NCI-H2029 (cell line): ENCODE results near the gene DPYSL4.
A peak's percentile ranks its signal among the peaks of the same experiment; 100 is the strongest.
"Not testable (repeated sequence)": the region's sequence is repeated elsewhere in the genome, so short reads cannot be mapped to it uniquely, and the experiment has no call there.

Experiments used
- DNase-seq: peaks from one replicate; lab custom pipeline; 2025; lab: John Stamatoyannopoulos, UW

Gene DPYSL4

DNA sequence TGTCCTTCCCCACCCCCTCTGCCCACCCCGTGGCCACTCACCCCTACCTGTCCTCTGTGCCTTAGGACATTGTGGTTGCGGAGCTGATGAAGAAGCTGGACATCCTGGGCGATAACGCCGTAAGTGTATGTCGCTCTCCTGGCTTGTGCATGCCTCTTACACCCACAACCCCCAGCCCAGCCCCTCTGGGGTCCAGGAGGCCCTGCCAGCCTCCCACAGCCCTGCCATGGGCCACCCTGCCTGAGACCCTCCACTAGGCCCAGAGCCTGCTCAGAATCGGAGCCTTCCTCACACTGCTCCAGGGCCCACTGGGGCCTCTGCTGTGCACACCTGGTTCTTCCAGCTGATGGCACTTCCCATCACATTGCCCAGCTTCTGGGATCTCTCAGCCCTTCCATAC is 36.8 kb upstream of the DPYSL4 start:
- DNase-seq = no peak

DNA sequence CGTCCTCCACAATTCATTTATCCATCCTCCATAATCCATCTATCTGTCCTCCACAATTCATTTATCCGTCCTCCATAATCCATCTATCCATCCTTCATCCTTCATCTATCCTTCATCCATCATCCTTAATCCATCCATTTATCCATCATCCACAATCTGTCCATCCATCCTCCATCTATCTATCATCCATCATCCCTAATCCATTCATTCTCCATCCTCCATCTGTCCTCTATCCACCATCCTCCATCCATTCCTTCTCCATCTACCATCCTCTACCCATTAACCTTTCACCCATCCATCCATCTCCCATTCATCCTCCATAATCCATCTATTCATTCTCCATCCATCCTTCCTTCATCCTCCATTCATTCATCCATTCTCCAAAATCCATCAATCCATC is 36.0 kb upstream of the DPYSL4 start:
- DNase-seq = no peak

DNA sequence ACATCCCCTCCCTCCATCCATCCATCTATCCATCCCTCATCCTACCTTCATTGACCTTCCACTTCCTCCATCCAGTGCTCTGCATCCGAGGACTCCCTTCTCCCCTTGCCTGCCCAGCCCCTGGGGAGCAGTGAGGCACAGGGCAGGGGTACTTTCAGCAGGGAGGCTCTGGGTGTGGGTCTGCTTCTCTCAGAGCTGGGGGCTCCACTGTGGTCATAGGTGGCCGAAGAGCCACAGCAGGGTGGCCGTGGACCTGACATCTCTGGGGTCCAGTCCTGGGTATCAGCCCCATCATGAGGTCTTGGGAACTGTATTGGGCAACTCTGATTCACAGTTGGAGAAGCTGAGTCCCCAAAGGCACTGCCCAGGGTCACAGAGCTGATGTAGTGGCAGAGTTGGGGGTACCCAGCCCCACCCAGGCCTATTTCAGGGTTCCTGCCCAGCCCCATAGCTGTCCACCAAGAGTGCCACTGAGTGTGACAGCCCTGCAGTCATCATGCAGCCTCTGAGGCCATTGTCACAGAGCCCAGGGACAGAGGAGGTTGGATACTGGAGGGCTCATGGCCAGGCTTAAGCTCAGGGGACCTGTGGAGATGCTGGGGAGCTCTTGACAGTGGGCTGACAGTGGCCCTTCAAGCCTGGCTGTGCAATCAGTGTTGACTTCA is 35.3 kb upstream of the DPYSL4 start:
- no peak for DNase-seq

DNA sequence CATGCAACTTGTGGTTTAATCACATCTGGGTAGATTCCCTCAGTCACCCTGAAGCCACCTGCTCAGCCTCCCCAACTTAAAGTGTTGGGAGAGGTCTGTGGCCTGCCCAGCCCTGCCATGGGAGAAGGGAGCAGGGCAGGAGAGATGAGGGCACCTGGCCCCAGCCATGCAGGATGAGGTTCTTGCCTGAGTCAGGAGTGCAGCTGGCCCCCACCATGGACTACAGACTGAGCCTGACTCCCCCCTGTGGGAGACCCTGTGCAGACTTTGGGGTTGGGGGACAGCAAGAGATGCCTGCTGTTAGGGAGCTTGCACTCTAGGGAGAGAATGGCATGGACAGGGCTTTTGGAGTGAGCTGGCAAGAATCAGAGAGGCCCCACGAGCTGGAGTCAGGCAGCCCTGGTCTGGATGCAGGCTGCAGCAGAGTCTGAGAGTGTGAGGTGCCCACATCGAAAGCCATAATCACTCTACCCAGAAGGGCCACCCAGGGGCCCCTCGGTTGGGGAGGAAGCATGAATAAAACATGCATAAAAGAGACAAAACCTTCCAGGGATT is 34.7 kb upstream of the DPYSL4 start:
- no peak for DNase-seq

DNA sequence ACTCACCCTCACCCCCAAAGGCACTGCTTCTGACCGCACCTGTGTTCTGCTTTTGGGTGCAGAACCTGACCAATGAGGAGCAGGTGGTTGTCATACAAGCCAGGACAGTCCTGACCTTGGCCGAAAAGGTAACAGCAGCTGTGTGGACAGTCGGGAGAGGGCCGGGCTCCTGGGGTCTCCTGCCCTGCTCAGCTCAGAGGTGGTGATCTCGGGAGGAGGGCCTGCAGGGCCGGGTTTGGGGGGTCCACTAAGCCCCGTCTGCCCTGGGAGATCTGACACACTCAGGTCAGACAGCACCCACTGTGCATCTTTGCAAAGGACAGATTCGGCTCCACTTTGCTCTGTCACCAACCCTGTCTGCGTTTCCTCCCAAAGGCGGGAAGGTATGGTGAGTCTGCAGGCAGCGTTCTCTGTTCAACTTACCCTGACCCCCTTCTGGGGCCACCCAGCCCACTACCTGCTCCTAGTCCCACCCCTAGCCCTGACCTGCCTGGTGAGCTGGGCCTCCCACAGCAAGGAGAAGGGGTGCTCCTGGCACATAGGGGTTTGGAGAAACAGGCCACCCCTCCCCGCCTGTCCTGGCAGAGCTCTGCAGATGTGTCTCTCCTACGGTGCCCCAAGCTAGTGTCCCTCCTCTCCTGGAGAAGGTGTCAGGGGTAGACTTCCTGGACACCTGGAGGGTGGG is 33.7 kb upstream of the DPYSL4 start:
- no peak for DNase-seq

DNA sequence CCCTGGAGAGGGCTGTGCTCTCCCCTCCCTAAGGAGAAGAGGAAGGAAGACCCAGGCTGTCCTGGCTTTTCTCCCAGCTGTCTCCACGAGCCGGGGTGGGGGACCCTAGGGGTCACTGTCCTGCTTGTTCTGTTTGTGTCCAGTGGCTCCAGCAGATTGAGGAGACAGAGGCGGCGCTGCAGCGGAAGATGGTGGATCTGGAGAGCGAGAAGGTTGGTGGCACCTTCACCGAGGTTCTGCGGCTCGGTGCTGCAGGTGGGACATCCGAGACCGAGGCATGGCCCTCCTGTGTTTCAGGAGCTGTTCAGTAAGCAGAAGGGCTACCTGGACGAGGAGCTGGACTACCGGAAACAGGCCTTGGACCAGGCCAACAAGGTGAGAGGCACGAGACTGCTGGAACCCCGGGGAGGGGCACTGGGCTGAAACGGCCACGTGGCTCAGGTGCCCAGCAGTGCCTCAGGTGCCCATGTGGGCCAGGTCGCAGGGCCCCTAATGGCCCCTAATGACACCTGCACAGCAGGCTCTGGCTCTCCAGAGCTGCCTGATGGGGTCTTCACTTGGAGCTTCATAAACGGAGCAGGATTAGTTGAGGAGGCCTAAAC is 33.0 kb upstream of the DPYSL4 start:
- DNase-seq = no peak

DNA sequence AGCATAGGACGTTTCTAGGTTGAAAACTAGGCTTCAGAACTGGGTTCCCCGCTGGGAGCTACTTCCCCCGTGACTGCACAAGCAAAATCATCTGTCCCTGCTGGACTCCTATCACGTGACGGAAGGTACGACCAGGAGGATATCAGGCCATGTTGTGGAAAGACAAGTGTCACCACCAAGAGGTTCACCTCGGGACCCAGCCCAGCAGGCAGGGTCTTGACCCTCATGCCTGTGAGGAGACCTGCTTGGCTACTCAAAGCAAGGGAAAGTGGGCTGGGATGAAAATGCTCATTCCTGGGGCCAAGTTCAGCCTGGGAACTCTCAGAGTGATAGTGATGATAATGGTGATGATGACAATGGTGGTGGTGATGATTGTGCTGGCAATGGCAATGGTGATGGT is 32.3 kb upstream of the DPYSL4 start:
- DNase-seq = no peak

DNA sequence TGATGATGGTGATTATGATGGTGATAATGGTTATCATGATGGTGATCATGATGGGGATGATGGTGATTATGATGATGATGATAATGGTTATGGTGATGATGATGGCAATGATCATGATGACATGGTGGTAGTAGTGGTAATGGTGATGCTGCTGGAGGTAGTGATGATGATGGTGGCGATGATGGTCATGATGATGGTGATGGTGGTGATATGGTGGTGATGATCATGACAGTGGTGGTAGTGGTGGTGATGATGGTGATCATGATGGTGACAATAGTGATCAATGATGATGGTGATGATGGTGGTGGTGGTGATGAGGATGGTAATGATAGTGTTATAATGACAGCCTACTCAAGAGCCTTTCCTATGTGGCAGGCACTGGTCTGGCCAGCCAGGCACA is 31.8 kb upstream of the DPYSL4 start:
- DNase-seq = no peak

DNA sequence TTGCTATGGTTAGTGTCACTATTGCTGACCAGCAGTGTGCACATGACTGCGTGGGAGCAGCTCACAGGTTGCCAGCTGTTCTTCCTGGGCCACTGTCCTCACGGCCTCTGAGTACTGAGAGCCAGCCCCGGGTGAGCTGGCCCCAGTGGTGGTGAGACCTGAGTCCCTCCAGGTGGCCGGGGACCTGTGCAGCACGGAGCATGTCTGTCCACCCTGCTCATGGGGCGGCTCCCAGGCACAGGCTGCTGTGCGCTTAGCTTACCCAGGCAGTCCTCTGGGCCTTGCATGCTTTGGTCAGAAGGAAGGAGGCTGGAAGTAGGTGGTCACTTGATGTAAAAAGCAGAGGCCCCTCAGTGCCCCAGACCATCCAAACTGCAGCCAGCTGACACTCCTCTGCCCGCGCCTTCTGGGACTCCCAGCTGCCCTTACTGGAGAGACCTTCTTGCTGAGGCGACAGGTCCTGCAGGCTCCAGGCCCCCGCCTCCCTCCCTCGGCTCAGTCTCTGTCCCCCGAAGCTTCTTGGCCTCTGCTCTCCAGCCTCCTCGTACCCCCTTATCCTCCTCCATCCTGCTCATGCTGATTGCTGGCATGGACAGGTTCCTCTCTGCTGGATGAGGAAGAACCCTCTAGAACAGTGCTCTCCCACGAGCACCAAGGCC is 30.9 kb upstream of the DPYSL4 start:
- no peak for DNase-seq

DNA sequence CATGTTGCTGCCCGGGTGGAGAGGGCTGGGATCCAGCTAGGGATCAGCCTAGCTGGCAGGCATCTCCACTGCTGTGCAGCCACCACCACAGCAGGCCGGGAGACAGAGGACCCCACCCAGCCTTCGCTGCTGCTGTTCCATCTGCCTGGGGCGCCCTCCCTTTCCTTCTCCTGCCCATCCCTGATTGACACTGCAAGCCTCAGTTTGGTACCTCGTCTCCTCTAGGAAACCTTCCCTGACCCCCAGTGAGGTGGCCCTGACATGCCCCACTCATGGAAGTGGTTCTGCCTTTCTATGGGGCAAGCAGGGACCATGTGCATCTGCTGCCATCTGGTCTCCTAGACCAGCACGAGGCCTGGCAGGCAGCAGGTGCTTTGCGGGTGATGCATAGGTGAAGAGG is 30.4 kb upstream of the DPYSL4 start:
- DNase-seq = no peak

DNA sequence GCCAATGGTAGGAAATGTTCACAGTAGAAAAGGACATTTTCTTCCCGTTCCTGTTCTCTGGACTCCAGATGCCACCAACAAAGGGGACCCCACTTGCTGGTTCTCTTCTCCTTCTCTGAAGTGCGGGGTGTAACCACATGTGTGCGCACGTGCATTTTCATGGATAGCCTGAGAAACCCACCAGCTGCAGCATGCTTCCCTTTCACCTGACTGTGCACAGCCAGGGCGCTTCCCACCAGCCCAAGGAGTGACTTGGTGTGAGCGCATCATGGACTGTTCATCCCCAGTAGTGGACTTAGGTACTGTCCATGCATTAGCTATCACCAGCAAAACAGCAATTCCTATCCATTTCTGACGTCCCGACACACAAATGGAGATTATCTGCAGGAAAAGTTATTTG is 29.6 kb upstream of the DPYSL4 start:
- DNase-seq = no peak

DNA sequence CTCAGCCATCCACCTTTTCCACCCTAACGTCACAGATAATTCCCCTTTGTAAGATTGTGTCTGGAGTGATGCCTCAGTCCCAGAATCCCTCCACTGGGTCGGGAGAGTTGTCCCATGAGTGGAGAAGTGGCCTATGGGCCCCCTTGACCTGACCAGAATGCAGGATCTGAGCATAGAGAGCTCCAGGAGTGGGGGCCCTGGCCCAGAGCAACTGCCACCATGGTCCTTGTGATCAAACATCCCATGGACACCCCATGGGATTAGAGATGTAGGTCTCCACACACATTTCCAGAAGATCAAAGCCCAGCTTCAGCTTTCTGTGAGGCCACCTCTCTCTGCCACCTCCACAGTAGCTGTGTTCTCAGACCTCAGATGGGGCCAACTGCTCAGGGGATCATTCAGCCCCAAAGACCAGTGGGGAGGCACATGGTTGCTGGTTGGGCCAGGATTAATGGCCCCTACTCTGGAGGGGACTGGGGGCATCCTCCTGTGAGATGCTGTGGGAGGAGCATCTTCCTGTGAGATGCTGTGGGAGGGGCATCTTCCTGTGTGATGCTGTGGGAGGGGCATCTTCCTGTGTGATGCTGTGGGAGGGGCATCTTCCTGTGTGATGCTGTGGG is 28.5 kb upstream of the DPYSL4 start:
- DNase-seq = no peak

DNA sequence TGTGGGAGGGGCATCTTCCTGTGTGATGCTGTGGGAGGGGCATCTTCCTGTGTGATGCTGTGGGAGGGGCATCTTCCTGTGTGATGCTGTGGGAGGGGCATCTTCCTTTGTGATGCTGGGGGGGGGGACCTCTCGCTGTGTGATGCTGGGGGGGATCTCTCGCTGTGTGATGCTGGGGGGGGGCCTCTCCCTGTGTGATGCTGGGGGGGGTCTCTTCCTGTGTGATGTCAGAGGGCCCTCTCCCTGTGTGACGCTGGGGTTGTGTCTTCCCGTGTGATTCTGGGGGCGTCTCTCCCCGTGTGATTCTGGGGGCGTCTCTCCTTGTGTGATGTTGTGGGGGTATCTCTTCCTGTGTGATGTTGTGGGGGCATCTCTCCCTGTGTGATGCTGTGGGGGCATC is 27.9 kb upstream of the DPYSL4 start:
- DNase-seq = no peak

DNA sequence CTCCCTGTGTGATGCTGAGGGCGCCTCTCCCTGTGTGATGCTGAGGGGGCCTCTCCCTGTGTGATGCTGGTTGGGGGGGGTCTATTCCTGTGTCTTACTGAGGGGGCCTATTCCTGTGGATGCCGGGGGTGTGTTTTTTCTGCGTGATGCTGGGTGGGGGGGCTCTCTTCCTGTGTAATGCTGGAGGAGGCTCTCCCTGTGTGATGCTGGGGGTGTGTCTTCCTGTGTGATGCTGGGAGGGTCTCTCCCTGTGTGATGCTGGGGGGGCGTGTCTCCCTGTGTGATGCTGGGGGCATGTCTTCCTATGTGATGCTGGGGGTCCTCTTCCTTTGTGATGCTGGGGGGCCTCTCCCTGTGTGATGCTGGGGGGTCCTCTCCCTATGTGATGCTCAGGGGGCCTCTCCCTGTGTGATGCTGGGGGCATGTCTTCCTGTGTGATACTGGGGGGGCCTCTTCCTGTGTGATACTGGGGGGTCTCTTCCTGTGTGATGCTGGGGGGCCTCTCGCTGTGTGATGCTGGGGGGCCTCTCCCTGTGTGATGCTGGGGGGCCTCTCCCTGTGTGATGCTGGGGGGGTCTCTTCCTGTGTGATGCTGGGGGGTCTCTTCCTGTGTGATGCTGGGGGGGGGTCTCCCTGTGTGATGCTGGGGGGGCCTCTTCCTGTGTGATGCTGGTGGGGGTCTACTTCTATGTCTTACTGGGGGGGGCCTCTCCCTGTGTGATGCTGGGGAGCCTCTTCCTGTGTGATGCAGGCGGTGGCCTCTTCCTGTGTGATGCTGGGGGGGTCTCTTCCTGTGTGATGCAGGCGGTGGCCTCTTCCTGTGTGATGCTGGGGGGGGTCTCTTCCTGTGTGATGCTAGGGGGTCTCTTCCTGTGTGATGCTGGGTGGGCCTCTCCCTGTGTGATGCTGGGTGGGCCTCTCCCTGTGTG is 27.2 kb upstream of the DPYSL4 start:
- not testable (repeated sequence) for DNase-seq

DNA sequence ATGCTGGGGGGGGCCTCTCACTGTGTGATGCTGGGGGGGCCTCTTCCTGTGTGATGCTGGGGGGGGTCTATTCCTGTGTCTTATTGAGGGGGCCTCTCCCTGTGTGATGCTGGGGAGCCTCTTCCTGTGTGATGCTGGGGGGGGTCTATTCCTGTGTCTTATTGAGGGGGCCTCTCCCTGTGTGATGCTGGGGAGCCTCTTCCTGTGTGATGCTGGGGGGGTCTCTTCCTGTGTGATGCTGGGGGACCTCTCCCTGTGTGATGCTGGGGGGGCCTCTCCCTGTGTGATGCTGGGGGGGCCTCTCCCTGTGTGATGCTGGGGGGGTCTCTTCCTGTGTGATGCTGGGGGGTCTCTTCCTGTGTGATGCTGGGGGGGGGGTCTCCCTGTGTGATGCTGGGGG is 26.5 kb upstream of the DPYSL4 start:
- not testable (repeated sequence) for DNase-seq

DNA sequence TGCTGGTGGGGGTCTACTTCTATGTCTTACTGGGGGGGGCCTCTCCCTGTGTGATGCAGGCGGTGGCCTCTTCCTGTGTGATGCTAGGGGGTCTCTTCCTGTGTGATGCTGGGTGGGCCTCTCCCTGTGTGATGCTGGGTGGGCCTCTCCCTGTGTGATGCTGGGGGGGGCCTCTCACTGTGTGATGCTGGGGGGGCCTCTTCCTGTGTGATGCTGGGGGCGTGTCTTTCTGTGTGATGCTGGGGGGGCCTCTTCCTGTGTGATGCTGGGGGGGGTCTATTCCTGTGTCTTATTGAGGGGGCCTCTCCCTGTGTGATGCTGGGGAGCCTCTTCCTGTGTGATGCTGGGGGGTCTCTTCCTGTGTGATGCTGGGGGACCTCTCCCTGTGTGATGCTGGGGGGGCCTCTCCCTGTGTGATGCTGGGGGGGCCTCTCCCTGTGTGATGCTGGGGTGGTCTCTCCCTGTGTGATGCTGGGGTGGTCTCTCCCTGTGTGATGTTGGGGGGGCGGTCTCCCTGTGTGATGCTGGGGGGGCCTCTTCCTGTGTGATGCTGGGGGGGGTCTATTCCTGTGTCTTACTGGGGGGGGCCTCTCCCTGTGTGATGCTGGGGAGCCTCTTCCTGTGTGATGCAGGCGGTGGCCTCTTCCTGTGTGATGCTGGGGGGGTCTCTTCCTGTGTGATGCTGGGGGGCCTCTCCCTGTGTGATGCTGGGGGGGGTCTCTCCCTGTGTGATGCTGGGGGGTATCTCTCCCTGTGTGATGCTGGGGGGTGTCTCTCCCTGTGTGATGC is 25.7 kb upstream of the DPYSL4 start:
- DNase-seq = not testable (repeated sequence)

DNA sequence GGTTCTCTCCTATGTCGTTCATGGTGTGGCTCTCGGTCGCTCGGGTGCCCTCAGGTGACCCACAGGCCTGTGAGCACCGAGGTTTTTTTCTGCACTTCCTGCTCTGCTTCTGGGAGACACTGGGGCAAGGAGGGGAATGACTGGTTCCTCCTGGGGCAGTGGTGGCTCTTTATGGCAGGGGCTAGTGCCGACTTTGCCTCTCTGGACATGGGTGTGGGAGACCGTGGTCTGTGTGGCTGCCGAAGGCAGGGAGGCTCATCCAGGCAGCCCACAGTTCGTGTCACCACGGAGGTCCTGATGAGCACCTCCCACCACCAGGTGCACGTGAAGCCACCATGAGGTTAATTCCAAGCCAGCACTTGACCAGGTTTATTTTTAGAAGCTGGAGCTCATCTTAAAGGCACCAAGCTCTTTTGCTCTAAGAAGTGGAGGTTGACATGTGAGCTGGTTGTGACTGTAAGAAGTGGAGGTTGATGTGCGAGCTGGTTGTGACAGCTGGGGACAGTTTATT is 24.7 kb upstream of the DPYSL4 start:
- no peak for DNase-seq

DNA sequence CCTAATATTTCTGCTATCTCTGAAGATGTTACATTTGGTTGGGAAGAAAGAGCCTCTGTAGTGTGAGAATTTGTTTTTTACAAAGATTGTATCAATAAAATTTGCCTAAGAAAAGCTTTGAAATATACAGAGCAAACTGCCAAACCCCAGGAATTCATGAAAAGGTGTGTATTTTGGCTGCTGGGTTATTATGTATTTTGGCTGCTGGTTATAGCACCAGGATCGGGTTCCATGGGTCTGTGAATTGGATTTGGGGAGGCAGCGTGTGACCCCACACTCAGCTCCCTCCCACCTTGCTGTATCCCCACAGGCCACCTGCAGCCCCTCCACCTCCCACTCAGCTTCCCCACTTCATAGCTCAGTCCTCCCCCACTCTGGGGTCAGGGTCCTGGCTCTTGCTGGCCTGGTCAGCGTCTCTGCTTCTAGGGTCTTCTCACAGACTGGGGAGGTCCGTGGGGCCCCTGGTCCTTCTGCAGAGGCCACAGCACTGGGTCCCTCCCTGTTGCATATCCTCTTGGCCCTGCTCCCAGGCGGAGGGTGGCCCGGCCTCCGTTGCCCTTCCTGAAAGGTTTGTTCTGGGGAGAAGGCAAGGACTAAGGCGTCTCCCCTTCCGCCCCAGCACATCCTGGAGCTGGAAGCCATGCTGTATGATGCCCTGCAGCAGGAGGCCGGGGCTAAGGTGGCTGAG is 24.0 kb upstream of the DPYSL4 start:
- DNase-seq = peak; percentile 48

DNA sequence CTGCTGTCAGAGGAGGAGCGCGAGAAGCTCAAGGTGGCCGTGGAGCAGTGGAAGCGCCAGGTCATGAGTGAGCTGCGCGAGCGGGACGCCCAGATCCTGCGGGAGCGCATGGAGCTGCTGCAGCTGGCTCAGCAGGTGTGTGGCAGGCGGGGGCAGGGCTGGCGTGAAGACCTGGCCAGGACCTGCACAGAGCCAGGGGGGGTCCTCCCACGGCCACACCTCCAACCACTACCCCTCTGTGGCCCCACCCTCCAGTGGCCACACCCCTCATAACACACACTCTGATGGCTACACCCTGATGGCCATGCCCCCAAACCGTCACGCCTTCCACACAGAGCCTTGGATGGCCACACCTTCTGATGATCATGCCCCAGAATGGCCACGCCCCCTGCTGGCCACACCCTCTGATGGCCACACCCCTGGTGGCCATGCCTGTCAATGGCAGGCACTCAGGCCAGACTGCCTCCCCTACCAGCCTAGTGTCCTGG is 23.4 kb upstream of the DPYSL4 start:
- peak; percentile 66 for DNase-seq
